Stimulated activated CD4-positive, alpha-beta T cell treated with anti-CD3 and anti-CD28 coated beads, Interleukin-2, amount 100 ng/mL, for 4 hours (primary cell): ENCODE results near the gene TCF20.

Experiments
- DNase-seq: peaks from one replicate; pipeline ENCODE4 v3.0.0-alpha.2; 2020; ENCODE audit warnings: low read depth

TCF20 gene

GRCh38 chr22:42270510-42271190, at the start of gene TCF20:
TCF20 (minus strand) TSS chr22:42270653; CDS start chr22:42215305, 55,348 bp downstream.
- peak; percentile 66 for DNase-seq

GRCh38 chr22:42319386-42319785, 48.9 kb upstream of the TCF20 start:
- DNase-seq, result no peak

GRCh38 chr22:42318967-42319366, 48.5 kb upstream of the TCF20 start:
- DNase-seq, result no peak

GRCh38 chr22:42317691-42318547, 47.5 kb upstream of the TCF20 start:
- no peak for DNase-seq

GRCh38 chr22:42317008-42317407, 46.6 kb upstream of the TCF20 start:
- no peak for DNase-seq

- DNase-seq, result no peak
These were observed 44.9 kb upstream of the TCF20 start for GRCh38 chr22:42315392-42315756.

GRCh38 chr22:42314709-42315391, 44.4 kb upstream of the TCF20 start:
- no peak for DNase-seq

- no peak for DNase-seq
These were observed 43.5 kb upstream of the TCF20 start for GRCh38 chr22:42313804-42314581.

GRCh38 chr22:42313204-42313603, 42.8 kb upstream of the TCF20 start:
- no peak for DNase-seq

GRCh38 chr22:42310291-42311015, 40.0 kb upstream of the TCF20 start:
- DNase-seq, result no peak

- no peak for DNase-seq
These were observed 39.4 kb upstream of the TCF20 start for GRCh38 chr22:42309865-42310264.

- DNase-seq, result no peak
These were observed 38.5 kb upstream of the TCF20 start for GRCh38 chr22:42308892-42309468.

GRCh38 chr22:42307806-42308563, 37.5 kb upstream of the TCF20 start:
- no peak for DNase-seq

- DNase-seq, result no peak
These were observed 35.6 kb upstream of the TCF20 start for GRCh38 chr22:42306010-42306409.

GRCh38 chr22:42304324-42304790, 33.9 kb upstream of the TCF20 start:
- no peak for DNase-seq

- DNase-seq, result no peak
These were observed 33.2 kb upstream of the TCF20 start for GRCh38 chr22:42303396-42304323.

- DNase-seq, result no peak
These were observed 31.3 kb upstream of the TCF20 start for GRCh38 chr22:42301742-42302102.

- DNase-seq, result no peak
These were observed 30.8 kb upstream of the TCF20 start for GRCh38 chr22:42301077-42301741.
